ENCODE results near the gene TNFRSF4. TPM values are rescaled to one million over a fixed set of nuclear protein-coding genes. Genes with fewer than 3 reads are reported as not detected.

The TNFRSF4 gene
- total RNA-seq, 1 experiment from 2014 or later: 0.37 TPM

- ATAC-seq: no peak
- Histone ChIP-seq H4K20me1 (ENCODE audit: insufficient read depth) (no peaks in the 10 kb centered on the region), H3K36me3 (ENCODE audit: control insufficient read depth in 1 of 2, insufficient read depth in 2 of 2, low read length in 2 of 2) (peaks cover 0 to 2% of the 10 kb centered on the region in 2 experiments; a peak in 1 of 4 replicates), H3K4me3 (replicated peaks in 1 of 2; ENCODE audit: low read depth in 1 of 2, low read length in 2 of 2) (peak overlapping the region; percentile 88 to 97), H3K4me1 (ENCODE audit: control insufficient read depth in 1 of 2, insufficient read depth in 2 of 2, low read length in 2 of 2) (peaks cover 15 to 36% of the 10 kb centered on the region in 2 experiments), H2AFZ (ENCODE audit: low read depth, low read length, poor library complexity, severe bottlenecking) (no peak overlapping the region), H3K27me3 (ENCODE audit: insufficient read depth, low read length) (no peaks in the 10 kb centered on the region), H3K9me3 (ENCODE audit: control insufficient read depth in 1 of 2, insufficient read depth in 1 of 2, low read depth in 1 of 2, low read length in 2 of 2) (no peaks in the 10 kb centered on the region), H3K9ac (ENCODE audit: low read length) (peak overlapping the region; percentile 96), H3K4me2 (ENCODE audit: low read length) (peak overlapping the region; percentile 93), H3K79me2 (ENCODE audit: insufficient read depth, low read length) (peaks cover 56% of the 10 kb centered on the region), H3K9me2 (ENCODE audit: insufficient read depth) (no peaks in the 10 kb centered on the region), H3K27ac (ENCODE audit: low read depth, low read length) (peak overlapping the region; percentile 98)
- CTCF ChIA-PET: no interaction called here
- DNase-seq (ENCODE audit: low read depth, low spot score): no peak
- POLR2A ChIA-PET: interaction anchor here (1.4 to 1.6 kb wide), 2 partner anchors 11 to 48 kb away, joined by 3 read pairs; no protein-coding TSS in a partner anchor
- intact Hi-C loops (cut with micrococcal nuclease): loop anchor here (1.0 to 5.0 kb wide), 2 partner anchors 43 to 66 kb away; partner anchors contain the start of gene TNFRSF18
- TF ChIP-seq EZH2phosphoT487 (IDR thresholded peaks at IDR 0.05; ENCODE audit: borderline replicate concordance): no peak
- TF ChIP-seq ATF3 (IDR thresholded peaks at IDR 0.05): no peak
- no peak for TF ChIP-seq JUND (IDR thresholded peaks at IDR 0.05)
- no peak for TF ChIP-seq SRF (IDR thresholded peaks at IDR 0.05; ENCODE audit: low read depth)
- TF ChIP-seq FOSL1 (IDR thresholded peaks at IDR 0.05; ENCODE audit: low read depth): no peak
- TF ChIP-seq REST (IDR thresholded peaks at IDR 0.05; ENCODE audit: low read depth): no peak
- no peak for TF ChIP-seq EZH2 (IDR thresholded peaks at IDR 0.05)
- TF ChIP-seq YY1 (IDR thresholded peaks at IDR 0.05; ENCODE audit: extremely low read depth, insufficient replicate concordance, low read depth, low read length): no peak
- no peak for TF ChIP-seq EGR1 (IDR thresholded peaks at IDR 0.05; ENCODE audit: low read depth)
- no peak for TF ChIP-seq POLR2AphosphoS5 (IDR thresholded peaks at IDR 0.05; ENCODE audit: low read depth, low read length)
- BruUV-seq (replicated peaks): TSS peak; percentile 62
- RAD21 ChIA-PET (ENCODE audit: low non-redundant PET in 1 of 2, low total read pairs in 2 of 2, uncharacterized antibody in 2 of 2, unreplicated experiment in 2 of 2): interaction anchor here in 1 of 2 experiments (1.2 kb wide), 1 partner anchor 42 kb away, joined by 3 read pairs; no protein-coding TSS in a partner anchor
Observed at GRCh38 chr1:1164361-1164700, 49.6 kb downstream of the TNFRSF4 start.

All from HCT116 (cell line).